Liver (tissue), 9 donors: Measurements from ENCODE around the gene RADX. TPM values are rescaled to one million over a fixed set of nuclear protein-coding genes. Genes with fewer than 3 reads are reported as not detected.
"Not testable (repeated sequence)": the region's sequence is repeated elsewhere in the genome, so short reads cannot be mapped to it uniquely, and the experiment has no call there.

Source experiments
- DNase-seq: peaks from one replicate; pipeline ENCODE4 v3.0.0-alpha.2; 2017; ENCODE audit warnings: low spot score
- H3K27ac ChIP-seq, 2 donors: one replicate each; pipeline ENCODE4 v1.7.0; 2013; ENCODE audit warnings: inconsistent platforms in 2 of 2, low read length in 2 of 2, control low read depth in 1 of 2, low read depth in 1 of 2, mild to moderate bottlenecking in 1 of 2
- H3K27me3 ChIP-seq, 4 donors: one replicate each; pipeline versions ENCODE4 v1.6.1 to v1.7.0; 2013; ENCODE audit warnings: low read length in 3 of 4, inconsistent platforms in 1 of 4, mild to moderate bottlenecking in 1 of 4, moderate library complexity in 1 of 4; ENCODE audit not compliant: control insufficient read depth in 4 of 4, insufficient read depth in 4 of 4
- H3K36me3 ChIP-seq, 4 donors: one replicate each; pipeline versions ENCODE4 v1.6.1 to v1.7.0; 2013; ENCODE audit warnings: low read length in 3 of 4, mild to moderate bottlenecking in 3 of 4, low read depth in 1 of 4, moderate library complexity in 1 of 4; ENCODE audit not compliant: control insufficient read depth in 4 of 4, insufficient read depth in 3 of 4
- H3K4me1 ChIP-seq, 4 donors: one replicate each; pipeline versions ENCODE4 v1.6.1 to v1.7.0; 2013; ENCODE audit warnings: low read length in 3 of 4, mild to moderate bottlenecking in 3 of 4, moderate library complexity in 1 of 4; ENCODE audit not compliant: control insufficient read depth in 4 of 4, insufficient read depth in 4 of 4
- H3K4me3 ChIP-seq, 3 donors: one replicate each; pipeline versions ENCODE4 v1.6.1 to v1.7.0; 2013; ENCODE audit warnings: low read length in 3 of 3, control low read depth in 1 of 3, low read depth in 1 of 3, mild to moderate bottlenecking in 1 of 3
- H3K9ac ChIP-seq, 2 donors: one replicate each; pipeline ENCODE4 v1.7.0; 2013; ENCODE audit warnings: low read length in 2 of 2, mild to moderate bottlenecking in 2 of 2, moderate library complexity in 2 of 2, control low read depth in 1 of 2, low read depth in 1 of 2
- H3K9me3 ChIP-seq, 4 donors: one replicate each; pipeline versions ENCODE4 v1.6.1 to v1.7.0; 2013; ENCODE audit warnings: low read length in 3 of 4; ENCODE audit not compliant: control insufficient read depth in 4 of 4
- FOXA1 ChIP-seq: IDR thresholded peaks from 2 replicates; pipeline ENCODE4 v1.6.1; 2016; ENCODE audit warnings: antibody characterized with exemption
- GABPA ChIP-seq, 2 donors: IDR thresholded peaks in 1 of 2; conservative IDR thresholded peaks in 1 of 2; 2 replicates each; pipeline ENCODE4 v1.6.1; 2016; ENCODE audit warnings: antibody characterized with exemption in 2 of 2, mild to moderate bottlenecking in 1 of 2, moderate library complexity in 1 of 2
- HNF4G ChIP-seq: IDR thresholded peaks from 2 replicates; pipeline ENCODE4 v1.6.1; 2016; ENCODE audit warnings: antibody characterized with exemption
- JUND ChIP-seq, 2 donors: IDR thresholded peaks; 2 replicates each; pipeline ENCODE4 v1.6.1; 2016; ENCODE audit warnings: antibody characterized with exemption in 2 of 2
- NR2F2 ChIP-seq: IDR thresholded peaks from 2 replicates; pipeline ENCODE4 v1.6.1; 2016; ENCODE audit warnings: antibody characterized with exemption
- RXRA ChIP-seq, 2 donors: IDR thresholded peaks; 2 replicates each; pipeline ENCODE4 v1.6.1; 2017 to 2018; ENCODE audit warnings: antibody characterized with exemption in 2 of 2, mild to moderate bottlenecking in 1 of 2
- SP1 ChIP-seq: IDR thresholded peaks from 2 replicates; pipeline ENCODE4 v1.6.1; 2018; ENCODE audit warnings: antibody characterized with exemption, mild to moderate bottlenecking
- TAF1 ChIP-seq: conservative IDR thresholded peaks from 2 replicates; pipeline ENCODE4 v1.6.1; 2016; ENCODE audit warnings: antibody characterized with exemption, mild to moderate bottlenecking
- YY1 ChIP-seq: IDR thresholded peaks from 2 replicates; pipeline ENCODE4 v1.6.1; 2016; ENCODE audit warnings: antibody characterized with exemption, mild to moderate bottlenecking
- WGBS: extraction: QIAGEN DNeasy Blood & Tissue Kit; methylation state at CpG from one replicate; pipeline ENCODE4 v1.1.7; 2013; 5-methylcytosine and 5-hydroxymethylcytosine counted together
- polyA plus RNA-seq, 2 donors: library from polyadenylated mRNA; stranded (reverse) in 1 of 2; unstranded in 1 of 2; fragments of 200-250 nt in 1 of 2; fragments of >200 nt in 1 of 2; fragmentation: Nextera tagmentation in 1 of 2; extraction: Ambion mirVana in 1 of 2; gene quantifications; one replicate each; pipeline versions ENCODE4 v1.2.1 to v1.2.3, GENCODE V29; 2013 to 2015
- total RNA-seq, 2 donors: library from RNA; depleted of rRNA; stranded (reverse); fragments of >200 nt; gene quantifications; one replicate each; pipeline ENCODE4 v1.2.3, GENCODE V29; 2014
- TF ChIP-seq, protein P1 (sequence below): IDR thresholded peaks from 2 replicates; pipeline ENCODE4 v1.6.1; 2016; ENCODE audit warnings: antibody characterized with exemption, mild to moderate bottlenecking
- TF ChIP-seq, protein P2 (sequence below): fragments of 150-350 bp; IDR thresholded peaks from 2 replicates; pipeline ENCODE4 v1.5.1; 2017; ENCODE audit warnings: improper control_type of control experiment, low read depth, low read length; ENCODE audit not compliant: missing input control
- TF ChIP-seq, protein P3 (sequence below): IDR thresholded peaks from 2 replicates; pipeline ENCODE4 v1.6.1; 2016; ENCODE audit warnings: antibody characterized with exemption
- donor health status: healthy.
- donor health status: healthy.
- donor health status: healthy.
- donor health status: healthy.
- donor health status: healthy.

The RADX gene
- total and polyA plus RNA-seq, 4 donors: 0.46 to 2.3 (median 0.95) TPM

DNA sequence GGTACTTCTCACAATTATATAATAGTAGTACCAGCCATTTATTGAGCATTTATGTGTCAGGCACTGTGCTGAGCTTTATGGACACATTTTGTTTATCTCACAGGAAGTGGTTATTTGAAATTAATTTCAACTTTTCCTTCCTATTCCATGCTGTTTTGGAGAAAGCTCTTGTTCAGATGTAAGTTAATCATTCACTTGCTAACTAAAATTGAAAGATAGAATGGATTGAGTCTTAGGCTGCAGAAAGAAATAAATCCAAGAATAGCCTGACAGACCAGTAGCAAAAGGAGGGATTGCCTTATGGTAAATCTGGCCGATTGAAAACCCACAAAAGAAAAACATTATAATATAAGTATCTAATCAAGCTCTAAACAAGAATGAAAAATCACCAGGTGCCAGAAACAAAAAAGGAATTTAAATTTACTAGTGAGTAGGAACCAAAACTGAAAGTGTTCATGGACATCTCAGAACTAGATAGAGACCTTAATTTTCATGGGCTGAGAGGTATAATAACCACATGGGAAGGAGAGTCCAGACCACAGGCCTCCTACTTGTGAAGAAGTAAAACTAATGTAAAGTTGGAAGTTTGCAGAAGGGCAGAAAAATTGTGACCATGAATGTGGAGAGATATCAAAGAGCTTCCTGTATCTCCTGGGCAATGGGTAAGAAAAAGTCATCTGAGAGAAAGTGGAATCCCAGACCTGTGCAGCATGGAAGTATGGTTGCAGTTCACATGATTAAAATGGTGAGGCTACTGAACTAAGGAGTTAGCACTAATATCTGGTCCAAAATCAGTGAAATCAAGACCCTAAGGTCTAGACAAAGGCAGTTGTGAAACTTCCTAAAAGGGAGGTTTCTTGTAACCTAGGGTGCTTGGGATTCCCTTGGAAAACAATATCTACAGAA is 38.0 kb downstream of the RADX start:
- peaks cover 0 to 7% (median under 1%) of the 10 kb centered on the region in 4 donors for H3K4me1 ChIP-seq
- H3K4me3 ChIP-seq: peak overlapping the region in 1 of 3 donors; percentile 33
- DNase-seq: no peak
- H3K27me3 ChIP-seq: peaks cover 0 to 3% (median 0%) of the 10 kb centered on the region in 4 donors
- no peaks in the 10 kb centered on the region for H3K9me3 ChIP-seq
- H3K36me3 ChIP-seq: no peaks in the 10 kb centered on the region
- 17% methylated on average over 1 of the region's 1 CpG for WGBS
- peak overlapping the region in 1 of 2 donors; percentile 31 for H3K9ac ChIP-seq
- no peak overlapping the region for H3K27ac ChIP-seq
- TF ChIP-seq NR2F2 (no peak), SP1 (no peak), YY1 (no peak), FOXA1 (no peak), HNF4G (no peak), TAF1 (no peak), RXRA (IDR thresholded peaks at IDR 0.05) (no peak), GABPA (IDR thresholded peaks at IDR 0.05 in 1 of 2, conservative IDR thresholded peaks at IDR 0.05 in 1 of 2) (no peak), JUND (IDR thresholded peaks at IDR 0.05) (no peak)
- TF ChIP-seq, protein P1, sequence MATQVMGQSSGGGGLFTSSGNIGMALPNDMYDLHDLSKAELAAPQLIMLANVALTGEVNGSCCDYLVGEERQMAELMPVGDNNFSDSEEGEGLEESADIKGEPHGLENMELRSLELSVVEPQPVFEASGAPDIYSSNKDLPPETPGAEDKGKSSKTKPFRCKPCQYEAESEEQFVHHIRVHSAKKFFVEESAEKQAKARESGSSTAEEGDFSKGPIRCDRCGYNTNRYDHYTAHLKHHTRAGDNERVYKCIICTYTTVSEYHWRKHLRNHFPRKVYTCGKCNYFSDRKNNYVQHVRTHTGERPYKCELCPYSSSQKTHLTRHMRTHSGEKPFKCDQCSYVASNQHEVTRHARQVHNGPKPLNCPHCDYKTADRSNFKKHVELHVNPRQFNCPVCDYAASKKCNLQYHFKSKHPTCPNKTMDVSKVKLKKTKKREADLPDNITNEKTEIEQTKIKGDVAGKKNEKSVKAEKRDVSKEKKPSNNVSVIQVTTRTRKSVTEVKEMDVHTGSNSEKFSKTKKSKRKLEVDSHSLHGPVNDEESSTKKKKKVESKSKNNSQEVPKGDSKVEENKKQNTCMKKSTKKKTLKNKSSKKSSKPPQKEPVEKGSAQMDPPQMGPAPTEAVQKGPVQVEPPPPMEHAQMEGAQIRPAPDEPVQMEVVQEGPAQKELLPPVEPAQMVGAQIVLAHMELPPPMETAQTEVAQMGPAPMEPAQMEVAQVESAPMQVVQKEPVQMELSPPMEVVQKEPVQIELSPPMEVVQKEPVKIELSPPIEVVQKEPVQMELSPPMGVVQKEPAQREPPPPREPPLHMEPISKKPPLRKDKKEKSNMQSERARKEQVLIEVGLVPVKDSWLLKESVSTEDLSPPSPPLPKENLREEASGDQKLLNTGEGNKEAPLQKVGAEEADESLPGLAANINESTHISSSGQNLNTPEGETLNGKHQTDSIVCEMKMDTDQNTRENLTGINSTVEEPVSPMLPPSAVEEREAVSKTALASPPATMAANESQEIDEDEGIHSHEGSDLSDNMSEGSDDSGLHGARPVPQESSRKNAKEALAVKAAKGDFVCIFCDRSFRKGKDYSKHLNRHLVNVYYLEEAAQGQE: no peak
- TF ChIP-seq, protein P2, sequence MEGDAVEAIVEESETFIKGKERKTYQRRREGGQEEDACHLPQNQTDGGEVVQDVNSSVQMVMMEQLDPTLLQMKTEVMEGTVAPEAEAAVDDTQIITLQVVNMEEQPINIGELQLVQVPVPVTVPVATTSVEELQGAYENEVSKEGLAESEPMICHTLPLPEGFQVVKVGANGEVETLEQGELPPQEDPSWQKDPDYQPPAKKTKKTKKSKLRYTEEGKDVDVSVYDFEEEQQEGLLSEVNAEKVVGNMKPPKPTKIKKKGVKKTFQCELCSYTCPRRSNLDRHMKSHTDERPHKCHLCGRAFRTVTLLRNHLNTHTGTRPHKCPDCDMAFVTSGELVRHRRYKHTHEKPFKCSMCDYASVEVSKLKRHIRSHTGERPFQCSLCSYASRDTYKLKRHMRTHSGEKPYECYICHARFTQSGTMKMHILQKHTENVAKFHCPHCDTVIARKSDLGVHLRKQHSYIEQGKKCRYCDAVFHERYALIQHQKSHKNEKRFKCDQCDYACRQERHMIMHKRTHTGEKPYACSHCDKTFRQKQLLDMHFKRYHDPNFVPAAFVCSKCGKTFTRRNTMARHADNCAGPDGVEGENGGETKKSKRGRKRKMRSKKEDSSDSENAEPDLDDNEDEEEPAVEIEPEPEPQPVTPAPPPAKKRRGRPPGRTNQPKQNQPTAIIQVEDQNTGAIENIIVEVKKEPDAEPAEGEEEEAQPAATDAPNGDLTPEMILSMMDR: no peak
- TF ChIP-seq, protein P3, sequence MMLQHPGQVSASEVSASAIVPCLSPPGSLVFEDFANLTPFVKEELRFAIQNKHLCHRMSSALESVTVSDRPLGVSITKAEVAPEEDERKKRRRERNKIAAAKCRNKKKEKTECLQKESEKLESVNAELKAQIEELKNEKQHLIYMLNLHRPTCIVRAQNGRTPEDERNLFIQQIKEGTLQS: no peak

DNA sequence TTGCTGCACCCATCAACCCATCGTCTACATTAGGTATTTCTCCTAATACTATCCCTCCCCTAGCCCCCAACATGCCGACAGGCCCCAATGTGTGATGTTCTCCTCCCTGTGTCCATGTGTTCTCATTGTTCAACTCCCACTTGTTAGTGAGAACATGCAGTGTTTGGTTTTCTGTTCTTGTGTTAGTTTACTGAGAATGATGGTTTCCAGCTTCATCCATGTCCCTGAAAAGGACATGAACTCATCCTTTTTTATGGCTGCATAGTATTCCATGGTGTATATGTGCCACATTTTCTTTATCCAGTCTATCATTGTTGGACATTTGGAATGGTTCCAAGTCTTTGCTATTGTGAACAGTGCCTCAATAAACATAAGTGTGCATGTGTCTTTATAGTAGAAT is 41.8 kb downstream of the RADX start:
- not testable (repeated sequence) for H3K9me3 ChIP-seq, H3K4me1 ChIP-seq, H3K9ac ChIP-seq, DNase-seq, H3K27me3 ChIP-seq, H3K4me3 ChIP-seq, H3K27ac ChIP-seq, H3K36me3 ChIP-seq
- WGBS: 88% methylated on average over 2 of the region's 2 CpGs
